Measurements from ENCODE around the gene FRMPD3. TPM values are rescaled to one million over a fixed set of nuclear protein-coding genes. Genes with fewer than 3 reads are reported as not detected.
"Not testable (repeated sequence)": the region's sequence is repeated elsewhere in the genome, so short reads cannot be mapped to it uniquely, and the experiment has no call there.

FRMPD3 gene
- polyA plus RNA-seq, 1 experiment: 0.01 TPM

GRCh38 chrX:107470971-107471370, 21.5 kb downstream of the FRMPD3 start:
- POLR2A ChIA-PET: no interaction called here
- no peaks in the 10 kb centered on the region for H3K9me3 ChIP-seq (ENCODE audit: control insufficient read depth, insufficient read depth, low read length)
- TF ChIP-seq, protein P1, sequence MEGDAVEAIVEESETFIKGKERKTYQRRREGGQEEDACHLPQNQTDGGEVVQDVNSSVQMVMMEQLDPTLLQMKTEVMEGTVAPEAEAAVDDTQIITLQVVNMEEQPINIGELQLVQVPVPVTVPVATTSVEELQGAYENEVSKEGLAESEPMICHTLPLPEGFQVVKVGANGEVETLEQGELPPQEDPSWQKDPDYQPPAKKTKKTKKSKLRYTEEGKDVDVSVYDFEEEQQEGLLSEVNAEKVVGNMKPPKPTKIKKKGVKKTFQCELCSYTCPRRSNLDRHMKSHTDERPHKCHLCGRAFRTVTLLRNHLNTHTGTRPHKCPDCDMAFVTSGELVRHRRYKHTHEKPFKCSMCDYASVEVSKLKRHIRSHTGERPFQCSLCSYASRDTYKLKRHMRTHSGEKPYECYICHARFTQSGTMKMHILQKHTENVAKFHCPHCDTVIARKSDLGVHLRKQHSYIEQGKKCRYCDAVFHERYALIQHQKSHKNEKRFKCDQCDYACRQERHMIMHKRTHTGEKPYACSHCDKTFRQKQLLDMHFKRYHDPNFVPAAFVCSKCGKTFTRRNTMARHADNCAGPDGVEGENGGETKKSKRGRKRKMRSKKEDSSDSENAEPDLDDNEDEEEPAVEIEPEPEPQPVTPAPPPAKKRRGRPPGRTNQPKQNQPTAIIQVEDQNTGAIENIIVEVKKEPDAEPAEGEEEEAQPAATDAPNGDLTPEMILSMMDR (IDR thresholded peaks at IDR 0.05; ENCODE audit: low read depth, low read length): no peak
- H3K27me3 ChIP-seq (ENCODE audit: control insufficient read depth, insufficient read depth, low read length): no peaks in the 10 kb centered on the region
- no peak for DNase-seq (ENCODE audit: low read depth, low spot score)
- no peak overlapping the region for H3K27ac ChIP-seq (ENCODE audit: low read depth, low read length)
- H3K4me3 ChIP-seq (ENCODE audit: low read depth, low read length): no peak overlapping the region
- CTCF ChIA-PET: no interaction called here

- CTCF ChIA-PET; H3K27ac ChIP-seq (ENCODE audit: low read depth, low read length); H3K27me3 ChIP-seq (ENCODE audit: control insufficient read depth, insufficient read depth, low read length); POLR2A ChIA-PET; DNase-seq (ENCODE audit: low read depth, low spot score); H3K4me3 ChIP-seq (ENCODE audit: low read depth, low read length); H3K9me3 ChIP-seq (ENCODE audit: control insufficient read depth, insufficient read depth, low read length): not testable (repeated sequence)
These were observed 22.0 kb downstream of the FRMPD3 start for GRCh38 chrX:107471420-107471819.

DNA sequence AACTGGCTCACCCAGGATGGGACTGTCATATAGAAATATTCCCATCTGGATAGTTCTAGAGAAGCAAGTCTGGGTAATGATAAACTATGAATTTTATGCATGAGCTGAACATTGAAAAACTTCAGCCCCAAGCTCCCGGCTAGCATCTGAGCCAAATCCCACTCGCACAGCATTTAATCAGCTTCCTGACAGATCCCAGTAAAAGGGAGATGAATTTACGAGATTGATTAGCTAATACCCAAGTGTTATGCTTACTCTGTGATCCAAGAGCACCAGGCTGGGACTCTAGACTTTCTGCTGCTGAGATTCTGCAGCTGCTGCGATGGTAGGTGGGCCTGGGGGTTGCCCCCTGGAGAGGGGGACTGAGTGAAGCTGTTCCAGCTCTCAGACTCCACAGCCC, 28.0 kb downstream of the FRMPD3 start:
- TF ChIP-seq, protein P1 (IDR thresholded peaks at IDR 0.05; ENCODE audit: low read depth, low read length): no peak
- ChIA-PET POLR2A (no interaction called here), CTCF (no interaction called here)
- Histone ChIP-seq H3K9me3 (ENCODE audit: control insufficient read depth, insufficient read depth, low read length) (no peaks in the 10 kb centered on the region), H3K27ac (ENCODE audit: low read depth, low read length) (no peak overlapping the region), H3K27me3 (ENCODE audit: control insufficient read depth, insufficient read depth, low read length) (peaks cover 3% of the 10 kb centered on the region), H3K4me3 (ENCODE audit: low read depth, low read length) (no peak overlapping the region)
- no peak for DNase-seq (ENCODE audit: low read depth, low spot score)

DNA sequence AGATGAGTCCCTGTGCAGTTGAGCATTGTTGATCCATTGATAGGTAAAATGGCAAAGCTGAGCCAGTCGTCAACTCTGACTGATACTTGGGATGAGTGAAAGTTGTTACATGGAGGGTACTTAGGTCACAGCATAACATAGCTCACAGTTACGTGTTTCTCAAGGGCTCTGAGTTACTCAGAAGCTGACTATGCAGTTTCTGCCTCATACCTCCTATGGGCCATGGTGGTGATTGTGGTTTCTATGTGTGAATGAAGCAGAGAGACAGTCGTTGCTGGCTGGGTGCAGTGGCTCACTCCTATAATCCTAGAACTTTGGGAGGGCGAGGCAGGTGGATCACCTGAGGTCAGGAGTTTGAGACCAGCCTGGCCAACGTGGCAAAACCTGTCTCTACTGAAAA, 30.8 kb downstream of the FRMPD3 start:
- ChIA-PET POLR2A (no interaction called here), CTCF (no interaction called here)
- TF ChIP-seq, protein P1 (IDR thresholded peaks at IDR 0.05; ENCODE audit: low read depth, low read length): no peak
- DNase-seq (ENCODE audit: low read depth, low spot score): no peak
- Histone ChIP-seq H3K27me3 (ENCODE audit: control insufficient read depth, insufficient read depth, low read length) (peaks cover 3% of the 10 kb centered on the region), H3K27ac (ENCODE audit: low read depth, low read length) (no peak overlapping the region), H3K4me3 (ENCODE audit: low read depth, low read length) (no peak overlapping the region), H3K9me3 (ENCODE audit: control insufficient read depth, insufficient read depth, low read length) (no peaks in the 10 kb centered on the region)

- Histone ChIP-seq H3K4me3 (ENCODE audit: low read depth, low read length) (no peak overlapping the region), H3K9me3 (ENCODE audit: control insufficient read depth, insufficient read depth, low read length) (no peaks in the 10 kb centered on the region), H3K27me3 (ENCODE audit: control insufficient read depth, insufficient read depth, low read length) (peaks cover 3% of the 10 kb centered on the region), H3K27ac (ENCODE audit: low read depth, low read length) (no peak overlapping the region)
- POLR2A ChIA-PET: no interaction called here
- CTCF ChIA-PET: no interaction called here
- DNase-seq (ENCODE audit: low read depth, low spot score): no peak
- TF ChIP-seq, protein P1 (IDR thresholded peaks at IDR 0.05; ENCODE audit: low read depth, low read length): no peak
These were observed 32.6 kb downstream of the FRMPD3 start for GRCh38 chrX:107482046-107482445.
